Panc1 (cell line): ENCODE data around the gene PPIL1. TPM values are rescaled to one million over a fixed set of nuclear protein-coding genes. Genes with fewer than 3 reads are reported as not detected.

Source experiments
- ATAC-seq: fragments of 200-7000 bp; cut with Tn5 transposase; 2 replicates; pipeline ENCODE4 v1.9.1; 2020; ENCODE audit warnings: mild to moderate bottlenecking, moderate library complexity
- Bru-seq: library from RNA; stranded (reverse); fragments of 400-500 nt; gene quantifications from one replicate; lab custom pipeline; 2021; lab: Mats Ljungman, UMichigan
- BruChase-seq, 2 experiments: library from RNA; stranded (reverse); fragments of 400-500 nt; gene quantifications; one replicate each; lab custom pipeline; 2021; lab: Mats Ljungman, UMichigan
- BruUV-seq: library from RNA; stranded (reverse); fragments of 400-500 nt; replicated peaks from 2 replicates; lab custom pipeline; 2021; lab: Mats Ljungman, UMichigan
- CTCF ChIA-PET: fragments of 300-600 bp; sonication (Branson Sonifier 250); formaldehyde crosslinking; loops from one replicate; lab custom pipeline; 2022; ENCODE audit warnings: antibody characterized with exemption; lab: Charles Lee
- POLR2A ChIA-PET: fragments of 300-600 bp; sonication (Branson Sonifier 250); formaldehyde crosslinking; loops from one replicate; lab custom pipeline; 2022; ENCODE audit warnings: antibody characterized with exemption; lab: Charles Lee
- DNase-seq: peaks from one replicate; pipeline ENCODE4 v3.0.0-alpha.2; 2010; ENCODE audit warnings: low read depth, low spot score
- H3K27ac ChIP-seq: 2 replicates; pipeline ENCODE4 v1.5.1; 2011; ENCODE audit warnings: mild to moderate bottlenecking, low read length, inconsistent platforms
- H3K27me3 ChIP-seq: fragments of 200-500 bp; sonication (Bioruptor generic); 2 replicates; pipeline ENCODE4 v1.6.0; 2014; ENCODE audit warnings: low read length, inconsistent platforms; ENCODE audit not compliant: control insufficient read depth, insufficient read depth
- H3K36me3 ChIP-seq: fragments of 200-500 bp; sonication (Bioruptor generic); 2 replicates; pipeline ENCODE4 v1.5.1; 2014; ENCODE audit warnings: inconsistent platforms, mild to moderate bottlenecking, low read length, moderate library complexity; ENCODE audit not compliant: control insufficient read depth, insufficient read depth
- H3K4me1 ChIP-seq: 2 replicates; pipeline ENCODE4 v1.5.1; 2011; ENCODE audit warnings: inconsistent platforms, mild to moderate bottlenecking, low read length, moderate library complexity; ENCODE audit not compliant: control insufficient read depth, insufficient read depth
- H3K4me3 ChIP-seq, 2 experiments: 2 replicates each; pipeline ENCODE4 v1.5.1; 2011 to 2012; ENCODE audit warnings: low read depth in 2 of 2, low read length in 2 of 2, mild to moderate bottlenecking in 2 of 2, inconsistent platforms in 1 of 2, moderate library complexity in 1 of 2
- H3K9me3 ChIP-seq: fragments of 200-500 bp; sonication (Bioruptor generic); 2 replicates; pipeline ENCODE4 v1.5.1; 2014; ENCODE audit warnings: low read depth, mild to moderate bottlenecking, inconsistent platforms, low read length, moderate library complexity; ENCODE audit not compliant: control insufficient read depth, insufficient read depth
- POLR2AphosphoS5 ChIP-seq: IDR thresholded peaks from 2 replicates; pipeline ENCODE4 v1.6.1; 2012; ENCODE audit warnings: mild to moderate bottlenecking, low read depth, low read length, moderate library complexity
- SIN3A ChIP-seq: IDR thresholded peaks from 2 replicates; pipeline ENCODE4 v1.6.1; 2012; ENCODE audit warnings: low read depth, mild to moderate bottlenecking, low read length, moderate library complexity, borderline replicate concordance; ENCODE audit not compliant: insufficient read depth
- TCF7L2 ChIP-seq: IDR thresholded peaks from 2 replicates; pipeline ENCODE4 v1.6.1; 2011; ENCODE audit warnings: mild to moderate bottlenecking, low read depth, low read length, inconsistent platforms
- in situ Hi-C: cut with HindIII; loops from 2 replicates; pipeline ENCODE4 v1.10.0; 2016; ENCODE audit warnings: low sequenced_read_pairs, low pct_unique_long_range_greater_than_20kb
- intact Hi-C: fragments of 100-400 bp; cut with micrococcal nuclease; formaldehyde crosslinking; loops from one replicate; pipeline ENCODE4 v1.10.0; 2022; ENCODE audit not compliant: unreplicated experiment
- long read RNA-seq: library from polyadenylated mRNA; unstranded; transcript quantifications from one replicate; pipeline ENCODE4 v2.0.0, GENCODE V29; 2021; ENCODE audit not compliant: unreplicated experiment
- polyA plus RNA-seq: library from polyadenylated mRNA; unstranded; fragments of >200 nt; gene quantifications from one replicate; pipeline ENCODE4 v1.2.1, GENCODE V29; 2012; ENCODE audit warnings: missing spikeins; ENCODE audit not compliant: insufficient read length
- total RNA-seq: library from RNA; stranded (reverse); gene quantifications from one replicate; pipeline ENCODE4 v1.2.1, GENCODE V29; 2021; ENCODE audit not compliant: unreplicated experiment
- TF ChIP-seq, protein P1 (sequence below): fragments of 450-650 bp; IDR thresholded peaks from 2 replicates; pipeline ENCODE4 v1.5.1; 2017; ENCODE audit warnings: mild to moderate bottlenecking
- TF ChIP-seq, protein P2 (sequence below), 2 experiments: IDR thresholded peaks; 2 replicates each; pipeline ENCODE4 v1.6.1; 2011 to 2012; ENCODE audit warnings: low read depth in 2 of 2, control low read depth in 1 of 2, low read length in 1 of 2, mild to moderate bottlenecking in 1 of 2, moderate library complexity in 1 of 2; ENCODE audit not compliant: insufficient read depth in 1 of 2

The PPIL1 gene
- 44.1 TPM for total RNA-seq
- 34.5 TPM for polyA plus RNA-seq
- percentile 79 among the genes with signal in this experiment for Bru-seq, nascent RNA
- percentile 74 among the genes with signal in this experiment for BruChase-seq, experiment 1, labeled RNA remaining after a 2-hour chase
- BruChase-seq, experiment 2, labeled RNA remaining after a 6-hour chase: percentile 82 among the genes with signal in this experiment
- long read RNA-seq, transcript PPIL1-201 (4 exons, 1,739 nt): major isoform, 57 of 83 reads
- long read RNA-seq, partial matches to known transcripts: 0 of 83 reads
- long read RNA-seq, other reads (novel, unspliced or antisense): 23 of 83 reads

DNA sequence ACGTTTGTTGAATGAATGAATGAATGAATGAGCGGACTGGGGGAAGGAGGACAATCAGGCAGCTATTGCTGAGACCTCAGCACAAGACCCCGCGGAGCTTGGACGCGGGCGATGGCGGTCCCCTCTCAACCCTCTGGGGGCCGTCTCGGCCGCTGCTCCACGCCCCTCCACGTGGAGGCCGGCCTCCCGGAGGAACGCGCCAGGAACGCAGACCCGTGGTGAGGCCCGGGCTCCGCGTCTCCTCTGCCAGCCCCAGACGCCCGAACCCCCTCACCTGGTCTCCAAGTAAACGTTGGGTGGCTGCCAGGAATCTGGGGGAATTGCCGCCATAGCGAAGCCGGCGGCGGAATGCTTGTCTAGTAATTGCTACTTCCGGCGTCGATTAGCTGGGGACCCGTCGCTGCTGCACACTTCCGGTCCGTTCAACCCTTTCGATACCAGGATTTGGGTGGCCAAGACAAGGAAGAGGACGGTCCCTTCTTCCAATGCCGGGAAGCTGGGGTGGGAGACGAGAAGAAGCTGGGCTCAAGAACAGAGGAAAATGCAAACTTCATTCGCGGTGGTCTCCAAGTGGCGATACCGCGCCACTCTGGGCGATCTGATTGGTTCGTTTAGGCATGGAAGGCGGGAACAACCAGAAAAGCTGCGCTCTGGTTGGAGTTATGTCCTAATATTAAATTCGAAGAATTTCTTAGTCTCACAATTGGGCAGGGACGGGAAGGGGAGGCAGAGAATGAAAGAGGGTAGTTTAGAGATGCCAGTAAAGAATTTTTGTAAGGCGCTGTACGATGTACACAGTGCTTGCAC is at the start of gene PPIL1:
PPIL1 (minus strand) TSS at position 361 of the 807 bp plus-strand sequence; CDS start at position 330, 31 bp downstream.
- ATAC-seq: peak; percentile 95
- no peaks in the 10 kb centered on the region for H3K27me3 ChIP-seq
- POLR2A ChIA-PET: interaction anchor here (0.6 to 0.7 kb wide), 2 partner anchors 10 to 98 kb away, joined by 5 to 7 read pairs; no protein-coding TSS in a partner anchor
- H3K36me3 ChIP-seq: peaks cover 8% of the 10 kb centered on the region
- intact Hi-C loops (no loop called here), in situ Hi-C loops (no loop called here)
- H3K27ac ChIP-seq: peak within 1 kb of the TSS; percentile 95
- H3K4me3 ChIP-seq: peak within 1 kb of the TSS; percentile 90 to 93
- peak; percentile 72 for DNase-seq
- no TSS peak for BruUV-seq
- peaks cover 16% of the 10 kb centered on the region for H3K4me1 ChIP-seq
- TF ChIP-seq, protein P1, sequence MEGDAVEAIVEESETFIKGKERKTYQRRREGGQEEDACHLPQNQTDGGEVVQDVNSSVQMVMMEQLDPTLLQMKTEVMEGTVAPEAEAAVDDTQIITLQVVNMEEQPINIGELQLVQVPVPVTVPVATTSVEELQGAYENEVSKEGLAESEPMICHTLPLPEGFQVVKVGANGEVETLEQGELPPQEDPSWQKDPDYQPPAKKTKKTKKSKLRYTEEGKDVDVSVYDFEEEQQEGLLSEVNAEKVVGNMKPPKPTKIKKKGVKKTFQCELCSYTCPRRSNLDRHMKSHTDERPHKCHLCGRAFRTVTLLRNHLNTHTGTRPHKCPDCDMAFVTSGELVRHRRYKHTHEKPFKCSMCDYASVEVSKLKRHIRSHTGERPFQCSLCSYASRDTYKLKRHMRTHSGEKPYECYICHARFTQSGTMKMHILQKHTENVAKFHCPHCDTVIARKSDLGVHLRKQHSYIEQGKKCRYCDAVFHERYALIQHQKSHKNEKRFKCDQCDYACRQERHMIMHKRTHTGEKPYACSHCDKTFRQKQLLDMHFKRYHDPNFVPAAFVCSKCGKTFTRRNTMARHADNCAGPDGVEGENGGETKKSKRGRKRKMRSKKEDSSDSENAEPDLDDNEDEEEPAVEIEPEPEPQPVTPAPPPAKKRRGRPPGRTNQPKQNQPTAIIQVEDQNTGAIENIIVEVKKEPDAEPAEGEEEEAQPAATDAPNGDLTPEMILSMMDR: no peak
- TF ChIP-seq SIN3A (peak; percentile 80; the same call in 1 of the 2 replicates), POLR2AphosphoS5 (peak; percentile 68), TCF7L2 (peak; percentile 87)
- TF ChIP-seq, protein P2, sequence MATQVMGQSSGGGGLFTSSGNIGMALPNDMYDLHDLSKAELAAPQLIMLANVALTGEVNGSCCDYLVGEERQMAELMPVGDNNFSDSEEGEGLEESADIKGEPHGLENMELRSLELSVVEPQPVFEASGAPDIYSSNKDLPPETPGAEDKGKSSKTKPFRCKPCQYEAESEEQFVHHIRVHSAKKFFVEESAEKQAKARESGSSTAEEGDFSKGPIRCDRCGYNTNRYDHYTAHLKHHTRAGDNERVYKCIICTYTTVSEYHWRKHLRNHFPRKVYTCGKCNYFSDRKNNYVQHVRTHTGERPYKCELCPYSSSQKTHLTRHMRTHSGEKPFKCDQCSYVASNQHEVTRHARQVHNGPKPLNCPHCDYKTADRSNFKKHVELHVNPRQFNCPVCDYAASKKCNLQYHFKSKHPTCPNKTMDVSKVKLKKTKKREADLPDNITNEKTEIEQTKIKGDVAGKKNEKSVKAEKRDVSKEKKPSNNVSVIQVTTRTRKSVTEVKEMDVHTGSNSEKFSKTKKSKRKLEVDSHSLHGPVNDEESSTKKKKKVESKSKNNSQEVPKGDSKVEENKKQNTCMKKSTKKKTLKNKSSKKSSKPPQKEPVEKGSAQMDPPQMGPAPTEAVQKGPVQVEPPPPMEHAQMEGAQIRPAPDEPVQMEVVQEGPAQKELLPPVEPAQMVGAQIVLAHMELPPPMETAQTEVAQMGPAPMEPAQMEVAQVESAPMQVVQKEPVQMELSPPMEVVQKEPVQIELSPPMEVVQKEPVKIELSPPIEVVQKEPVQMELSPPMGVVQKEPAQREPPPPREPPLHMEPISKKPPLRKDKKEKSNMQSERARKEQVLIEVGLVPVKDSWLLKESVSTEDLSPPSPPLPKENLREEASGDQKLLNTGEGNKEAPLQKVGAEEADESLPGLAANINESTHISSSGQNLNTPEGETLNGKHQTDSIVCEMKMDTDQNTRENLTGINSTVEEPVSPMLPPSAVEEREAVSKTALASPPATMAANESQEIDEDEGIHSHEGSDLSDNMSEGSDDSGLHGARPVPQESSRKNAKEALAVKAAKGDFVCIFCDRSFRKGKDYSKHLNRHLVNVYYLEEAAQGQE (IDR thresholded peaks at IDR 0.05; ENCODE audit: insufficient read depth in 1 of 2, low read depth in 2 of 2, low read length in 1 of 2): 0 out of 4 replicates have a peak, but pooled peaks of 1 of the 2 experiments have one; percentile 16
- CTCF ChIA-PET: interaction anchor here (0.6 to 0.9 kb wide), 3 partner anchors 39 to 145 kb away, joined by 4 to 9 read pairs (median 7); no protein-coding TSS in a partner anchor
- H3K9me3 ChIP-seq: no peaks in the 10 kb centered on the region

DNA sequence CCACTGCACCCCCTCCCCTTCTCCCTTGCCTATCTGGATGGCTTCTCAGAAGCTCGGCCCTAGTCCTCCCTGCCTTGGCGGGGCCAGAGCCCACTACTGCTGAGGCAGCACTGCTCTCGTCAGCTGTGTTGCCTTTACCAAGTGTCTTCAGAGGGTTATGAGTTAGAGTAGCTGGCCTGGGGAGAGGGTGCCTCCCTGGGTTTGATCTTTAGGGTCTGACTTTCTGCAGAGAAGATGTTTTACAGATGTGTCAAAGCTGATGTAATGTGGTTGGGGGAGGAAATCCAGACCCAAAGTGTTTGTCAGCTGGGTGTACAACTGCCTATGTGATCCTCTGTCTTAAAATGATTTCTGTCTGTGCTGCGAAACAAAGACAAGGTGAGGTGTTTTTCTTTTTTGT is 49.5 kb upstream of the PPIL1 start:
- in situ Hi-C loops (no loop called here), intact Hi-C loops (no loop called here)
- POLR2A ChIA-PET: no interaction called here
- H3K4me1 ChIP-seq: no peaks in the 10 kb centered on the region
- no TSS peak for BruUV-seq
- ATAC-seq (no peak), DNase-seq (no peak)
- H3K36me3 ChIP-seq: no peaks in the 10 kb centered on the region
- H3K27me3 ChIP-seq: no peaks in the 10 kb centered on the region
- no peak overlapping the region for H3K4me3 ChIP-seq
- TF ChIP-seq, protein P2 (IDR thresholded peaks at IDR 0.05; ENCODE audit: insufficient read depth in 1 of 2, low read depth in 2 of 2, low read length in 1 of 2): no peak
- no peak for TF ChIP-seq TCF7L2
- no peaks in the 10 kb centered on the region for H3K9me3 ChIP-seq
- H3K27ac ChIP-seq: no peak overlapping the region
- CTCF ChIA-PET: no interaction called here
